ENCODE results near the gene GPRC5C. TPM values are rescaled to one million over a fixed set of nuclear protein-coding genes. Genes with fewer than 3 reads are reported as not detected.
A peak's percentile ranks its signal among the peaks of the same experiment; 100 is the strongest.

The GPRC5C gene
- total and polyA plus RNA-seq, 8 donors, result 38.2 to 106 (median 49.9) TPM

- 86 to 89% methylated on average over 7 of the region's 7 CpGs for WGBS, 2 donors
- Histone ChIP-seq H3K9me3 (no peaks in the 10 kb centered on the region), H3K27ac (no peak overlapping the region), H3K36me3 (peaks cover 0 to 13% (median 8%) of the 10 kb centered on the region in 3 donors), H3K27me3 (no peaks in the 10 kb centered on the region), H3K4me3 (no peak overlapping the region), H3K4me1 (peaks cover 37 to 39% (median 39%) of the 10 kb centered on the region in 3 donors)
- intact Hi-C loops (cut with DNase I), result no loop called here
- no peak for FAIRE-seq
- no peak for DNase-seq
- no peak for TF ChIP-seq CTCF (IDR thresholded peaks at IDR 0.05)
- no peak for ATAC-seq
Observed at GRCh38 chr17:74441537-74441936, 9.6 kb downstream of the GPRC5C start.

DNA sequence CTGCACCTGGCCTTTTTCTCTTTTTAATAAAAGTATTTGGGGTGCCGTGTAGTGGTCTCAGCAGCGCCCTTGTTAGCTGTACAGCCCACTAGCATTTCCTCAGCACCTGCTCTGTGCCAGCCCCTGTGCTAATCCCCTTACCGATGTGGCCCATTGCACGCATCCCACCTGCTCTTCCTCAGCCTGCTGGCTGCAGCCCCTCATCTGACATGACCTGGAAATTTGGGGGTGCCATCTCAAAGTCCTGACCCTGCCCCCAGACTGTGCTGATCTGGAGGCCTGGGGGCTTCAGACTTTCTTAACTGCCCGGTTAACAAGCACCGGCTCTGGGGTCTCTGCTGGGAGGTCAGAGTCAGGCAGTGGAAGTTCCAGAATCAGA is 10.4 kb downstream of the GPRC5C start:
- intact Hi-C loops (cut with DNase I), result no loop called here
- Histone ChIP-seq H3K36me3 (peaks cover 0 to 16% (median 10%) of the 10 kb centered on the region in 3 donors), H3K27me3 (no peaks in the 10 kb centered on the region), H3K27ac (peak overlapping the region; percentile 90 to 99 (median 98)), H3K4me1 (peaks cover 31 to 32% (median 32%) of the 10 kb centered on the region in 3 donors), H3K9me3 (no peaks in the 10 kb centered on the region), H3K4me3 (peak overlapping the region in 2 of 4 donors; percentile 37 to 44)
- FAIRE-seq (no peak), ATAC-seq (no peak), DNase-seq (no peak)
- WGBS, 2 donors, result 58 to 62% methylated on average over 6 of the region's 6 CpGs
- no peak for TF ChIP-seq CTCF (IDR thresholded peaks at IDR 0.05)

GRCh38 chr17:74442670-74443515 is 11.0 kb downstream of the GPRC5C start:
- ATAC-seq (peak; percentile 79 to 92 (median 85)), FAIRE-seq (no peak), DNase-seq (peak; percentile 91 to 99 (median 96))
- WGBS, 2 donors, result 1 to 3% methylated on average over 28 of the region's 28 CpGs
- H3K4me1 ChIP-seq, result peaks cover 27 to 31% (median 29%) of the 10 kb centered on the region in 3 donors
- H3K36me3 ChIP-seq, result peaks cover 0 to 22% (median 12%) of the 10 kb centered on the region in 3 donors
- intact Hi-C loops (cut with DNase I), result no loop called here
- peak overlapping the region; percentile 90 to 99 (median 98) for H3K27ac ChIP-seq
- no peaks in the 10 kb centered on the region for H3K9me3 ChIP-seq
- no peak for TF ChIP-seq CTCF (IDR thresholded peaks at IDR 0.05)
- H3K27me3 ChIP-seq, result no peaks in the 10 kb centered on the region
- peak overlapping the region in 2 of 4 donors; percentile 37 to 44 for H3K4me3 ChIP-seq

DNA sequence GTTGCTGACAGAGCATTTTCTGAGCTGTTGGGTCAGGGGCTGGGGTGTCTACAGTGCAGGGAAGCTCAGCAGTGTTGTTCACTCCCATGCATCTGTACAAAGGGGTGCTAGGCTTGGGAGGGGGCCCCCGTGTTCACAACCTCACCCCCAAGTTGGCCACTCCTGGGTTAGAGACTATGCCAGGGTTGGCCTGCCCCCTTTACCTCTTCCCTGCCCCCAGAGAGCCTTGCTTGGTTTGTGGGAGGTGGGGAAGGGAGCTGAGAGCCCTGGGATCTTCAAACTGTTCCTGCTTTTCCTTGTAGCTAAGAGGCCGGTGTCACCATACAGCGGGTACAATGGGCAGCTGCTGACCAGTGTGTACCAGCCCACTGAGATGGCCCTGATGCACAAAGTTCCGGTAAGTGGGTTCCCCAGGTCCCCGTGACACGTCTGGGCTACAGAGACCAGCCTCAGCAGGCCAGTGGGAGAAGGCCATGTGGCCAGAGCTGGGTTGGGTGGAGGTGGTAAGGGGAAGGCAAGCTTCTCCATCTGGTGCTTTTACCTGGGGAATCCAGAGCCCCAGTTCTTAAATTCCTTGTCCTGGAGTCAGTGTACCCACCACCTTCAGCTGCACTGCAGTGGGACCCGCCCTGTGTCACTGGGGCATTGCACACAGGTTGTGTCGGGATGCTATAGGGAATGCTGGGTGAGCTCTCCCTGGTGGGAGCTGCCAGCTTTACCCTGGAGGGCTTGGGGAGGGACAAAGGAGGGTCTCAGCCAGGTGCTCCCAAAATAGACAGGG is 11.8 kb downstream of the GPRC5C start:
- Histone ChIP-seq H3K27me3 (no peaks in the 10 kb centered on the region), H3K4me1 (peaks cover 27 to 31% (median 29%) of the 10 kb centered on the region in 3 donors), H3K27ac (peak overlapping the region; percentile 90 to 99 (median 98)), H3K9me3 (no peaks in the 10 kb centered on the region), H3K36me3 (peaks cover 0 to 30% (median 12%) of the 10 kb centered on the region in 3 donors), H3K4me3 (peak overlapping the region in 2 of 4 donors; percentile 37 to 44)
- no peak for TF ChIP-seq CTCF (IDR thresholded peaks at IDR 0.05)
- ATAC-seq, result no peak
- DNase-seq, result no peak
- FAIRE-seq, result no peak
- intact Hi-C loops (cut with DNase I), result no loop called here
- WGBS, 2 donors, result 49 to 61% methylated on average over 8 of the region's 8 CpGs
